Aorta (tissue), 5 donors: ENCODE data around the gene STRN. TPM values are rescaled to one million over a fixed set of nuclear protein-coding genes. Genes with fewer than 3 reads are reported as not detected.
A peak's percentile ranks its signal among the peaks of the same experiment; 100 is the strongest.

Source experiments
- ATAC-seq: fragments of 200-7000 bp; cut with Tn5 transposase; one replicate; pipeline ENCODE4 v1.9.1; 2022; ENCODE audit warnings: moderate library complexity; ENCODE audit not compliant: low FRiP score
- DNase-seq, 2 donors: peaks; one replicate each; pipeline ENCODE4 v3.0.0-alpha.2; 2020
- H3K27ac ChIP-seq, 2 donors: one replicate each; pipeline ENCODE4 v1.5.1; 2013; ENCODE audit warnings: low read length in 2 of 2, mild to moderate bottlenecking in 2 of 2, moderate library complexity in 2 of 2, control low read depth in 1 of 2, inconsistent platforms in 1 of 2, low read depth in 1 of 2
- H3K27me3 ChIP-seq, 2 donors: one replicate each; pipeline ENCODE4 v1.6.1; 2013; ENCODE audit warnings: control low read depth in 1 of 2, low read length in 1 of 2, mild to moderate bottlenecking in 1 of 2, moderate library complexity in 1 of 2; ENCODE audit not compliant: insufficient read depth in 2 of 2, control insufficient read depth in 1 of 2
- H3K36me3 ChIP-seq, 2 donors: one replicate each; pipeline ENCODE4 v1.6.1; 2013; ENCODE audit warnings: control low read depth in 1 of 2, low read length in 1 of 2, mild to moderate bottlenecking in 1 of 2; ENCODE audit not compliant: insufficient read depth in 2 of 2, control insufficient read depth in 1 of 2
- H3K4me1 ChIP-seq, 2 donors: one replicate each; pipeline ENCODE4 v1.6.1; 2013; ENCODE audit warnings: low read length in 2 of 2, control low read depth in 1 of 2, mild to moderate bottlenecking in 1 of 2, moderate library complexity in 1 of 2; ENCODE audit not compliant: insufficient read depth in 2 of 2, control insufficient read depth in 1 of 2
- H3K4me3 ChIP-seq, 2 donors: one replicate each; pipeline ENCODE4 v1.5.1; 2013; ENCODE audit warnings: low read length in 2 of 2, control low read depth in 1 of 2, mild to moderate bottlenecking in 1 of 2
- H3K9me3 ChIP-seq: one replicate; pipeline ENCODE4 v1.6.1; 2013; ENCODE audit warnings: mild to moderate bottlenecking, low read length; ENCODE audit not compliant: control insufficient read depth
- WGBS, 2 donors: extraction: QIAGEN DNeasy Blood & Tissue Kit; methylation state at CpG; one replicate each; pipeline ENCODE4 v1.1.7; 2013; 5-methylcytosine and 5-hydroxymethylcytosine counted together
- intact Hi-C, 2 donors: fragments of 100-400 bp; cut with DNase I; formaldehyde crosslinking; loops; one replicate each; pipeline versions ENCODE4 v1.14.2 to v1.15.0; 2022
- polyA plus RNA-seq, 2 donors: library from polyadenylated mRNA; stranded (reverse); fragments of 200-250 nt; gene quantifications; one replicate each; pipeline ENCODE4 v1.2.3, GENCODE V29; 2013
- total RNA-seq, 2 donors: library from RNA; stranded (reverse); fragmentation: NEBNext Ultra II Directional; extraction: Animal tissue kit (Norgen Biotek cat#: 25700); gene quantifications; one replicate each; pipeline ENCODE4 v1.2.1, GENCODE V29; 2021
- donor health status: healthy with polysubstance abuse.
- donor health status: Bipolar disorder and iron deficiency.
- donor health status: DM: no; HTN: no; CAD: no.
- donor health status: DM: no; HTN: no; CAD: no.
- donor health status: DM: yes; HTN: yes; CAD: no.

STRN gene
- total and polyA plus RNA-seq, 4 donors: 5.1 to 33.8 (median 18.9) TPM

GRCh38 chr2:36965751-36966369, 476 bp downstream of the STRN start:
- ATAC-seq (peak; percentile 47), DNase-seq (peak in 1 of 2 donors; percentile 84)
- H3K4me3 ChIP-seq: peak overlapping the region; percentile 46 to 91
- H3K36me3 ChIP-seq: no peaks in the 10 kb centered on the region
- intact Hi-C loops: no loop called here
- H3K27me3 ChIP-seq: no peaks in the 10 kb centered on the region
- H3K27ac ChIP-seq: peak overlapping the region in 1 of 2 donors; percentile 62
- H3K4me1 ChIP-seq: peaks cover 0 to 4% of the 10 kb centered on the region in 2 donors
- no peaks in the 10 kb centered on the region for H3K9me3 ChIP-seq
- 1% methylated on average over 29 to 42 of the region's 42 CpGs for WGBS, 2 donors

GRCh38 chr2:36965206-36965605, 1.1 kb downstream of the STRN start:
- peak overlapping the region; percentile 46 to 91 for H3K4me3 ChIP-seq
- H3K9me3 ChIP-seq: no peaks in the 10 kb centered on the region
- no peaks in the 10 kb centered on the region for H3K36me3 ChIP-seq
- intact Hi-C loops: no loop called here
- H3K27me3 ChIP-seq: no peaks in the 10 kb centered on the region
- WGBS, 2 donors: 1 to 2% methylated on average over 2 of the region's 2 CpGs
- H3K4me1 ChIP-seq: peaks cover 0 to 4% of the 10 kb centered on the region in 2 donors
- ATAC-seq (no peak), DNase-seq (no peak)
- H3K27ac ChIP-seq: no peak overlapping the region

GRCh38 chr2:36964496-36965058, 1.8 kb downstream of the STRN start:
- DNase-seq: no peak
- intact Hi-C loops: no loop called here
- peak overlapping the region in 1 of 2 donors; percentile 91 for H3K4me3 ChIP-seq
- H3K27ac ChIP-seq: no peak overlapping the region
- no peaks in the 10 kb centered on the region for H3K27me3 ChIP-seq
- WGBS, 2 donors: 55% methylated on average over 5 of the region's 5 CpGs
- peaks cover 0 to 4% of the 10 kb centered on the region in 2 donors for H3K4me1 ChIP-seq
- no peaks in the 10 kb centered on the region for H3K9me3 ChIP-seq
- no peaks in the 10 kb centered on the region for H3K36me3 ChIP-seq
- no peak for ATAC-seq

GRCh38 chr2:36963734-36964133, 2.6 kb downstream of the STRN start:
- no peak for ATAC-seq
- no peak for DNase-seq
- Histone ChIP-seq H3K36me3 (no peaks in the 10 kb centered on the region), H3K27me3 (no peaks in the 10 kb centered on the region), H3K9me3 (no peaks in the 10 kb centered on the region), H3K4me3 (no peak overlapping the region), H3K4me1 (peaks cover 0 to 4% of the 10 kb centered on the region in 2 donors), H3K27ac (no peak overlapping the region)
- 90 to 93% methylated on average over 4 of the region's 4 CpGs for WGBS, 2 donors
- intact Hi-C loops: no loop called here

- DNase-seq (no peak), ATAC-seq (no peak)
- intact Hi-C loops: no loop called here
- Histone ChIP-seq H3K27me3 (no peaks in the 10 kb centered on the region), H3K36me3 (no peaks in the 10 kb centered on the region), H3K27ac (no peak overlapping the region), H3K4me3 (no peak overlapping the region), H3K9me3 (no peaks in the 10 kb centered on the region), H3K4me1 (peaks cover 0 to 4% of the 10 kb centered on the region in 2 donors)
- WGBS, 2 donors: 82 to 84% methylated on average over 4 of the region's 4 CpGs
Observed at GRCh38 chr2:36963106-36963505, 3.2 kb downstream of the STRN start.

- Histone ChIP-seq H3K27me3 (no peaks in the 10 kb centered on the region), H3K9me3 (no peaks in the 10 kb centered on the region), H3K4me1 (peaks cover 0 to 7% of the 10 kb centered on the region in 2 donors), H3K27ac (no peak overlapping the region), H3K36me3 (no peaks in the 10 kb centered on the region), H3K4me3 (no peak overlapping the region)
- 89 to 90% methylated on average over 5 of the region's 5 CpGs for WGBS, 2 donors
- intact Hi-C loops: no loop called here
- ATAC-seq (no peak), DNase-seq (no peak)
Observed at GRCh38 chr2:36960773-36961172, 5.6 kb downstream of the STRN start.

GRCh38 chr2:36960005-36960675, 6.2 kb downstream of the STRN start:
- no peaks in the 10 kb centered on the region for H3K9me3 ChIP-seq
- H3K4me3 ChIP-seq: no peak overlapping the region
- ATAC-seq (no peak), DNase-seq (no peak)
- no peaks in the 10 kb centered on the region for H3K36me3 ChIP-seq
- 79 to 88% methylated on average over 2 of the region's 2 CpGs for WGBS, 2 donors
- H3K27ac ChIP-seq: no peak overlapping the region
- H3K27me3 ChIP-seq: no peaks in the 10 kb centered on the region
- peaks cover 0 to 10% of the 10 kb centered on the region in 2 donors for H3K4me1 ChIP-seq
- intact Hi-C loops: no loop called here

- DNase-seq (no peak), ATAC-seq (no peak)
- Histone ChIP-seq H3K4me3 (no peak overlapping the region), H3K27me3 (no peaks in the 10 kb centered on the region), H3K36me3 (no peaks in the 10 kb centered on the region), H3K4me1 (peaks cover 2 to 11% of the 10 kb centered on the region in 2 donors), H3K27ac (no peak overlapping the region), H3K9me3 (no peaks in the 10 kb centered on the region)
- intact Hi-C loops: no loop called here
- WGBS, 2 donors: 46 to 48% methylated on average over 6 of the region's 6 CpGs
Observed at GRCh38 chr2:36954977-36955607, 11.2 kb downstream of the STRN start.
